Measurements from ENCODE around the gene PRPSAP1.

The PRPSAP1 gene

GRCh38 chr17:76382803-76383545 lies 29.3 kb upstream of the PRPSAP1 start:
- peaks cover 27 to 32% of the 10 kb centered on the region in 2 donors for H3K4me1 ChIP-seq (ENCODE audit: control insufficient read depth in 2 of 2, insufficient read depth in 2 of 2, low read length in 2 of 2)
- H3K9me3 ChIP-seq (ENCODE audit: control insufficient read depth in 2 of 2, low read length in 2 of 2) = no peaks in the 10 kb centered on the region
- H3K36me3 ChIP-seq (ENCODE audit: control insufficient read depth in 2 of 2, insufficient read depth in 2 of 2, low read length in 2 of 2) = no peaks in the 10 kb centered on the region
- H3K9ac ChIP-seq (ENCODE audit: low read depth in 1 of 2, low read length in 2 of 2) = peak overlapping the region in 1 of 2 donors; percentile 63
- H3K4me3 ChIP-seq (ENCODE audit: low read length in 2 of 2) = peak overlapping the region; percentile 67 to 69
- H3K27ac ChIP-seq (ENCODE audit: low read depth in 2 of 2, low read length in 2 of 2) = peak overlapping the region; percentile 48 to 56
- H3K27me3 ChIP-seq (ENCODE audit: control insufficient read depth in 2 of 2, insufficient read depth in 2 of 2, low read length in 2 of 2) = peaks cover 0 to 2% of the 10 kb centered on the region in 2 donors

- H3K4me1 ChIP-seq (ENCODE audit: control insufficient read depth in 2 of 2, insufficient read depth in 2 of 2, low read length in 2 of 2) = peaks cover 27 to 32% of the 10 kb centered on the region in 2 donors
- peak overlapping the region in 1 of 2 donors; percentile 63 for H3K9ac ChIP-seq (ENCODE audit: low read depth in 1 of 2, low read length in 2 of 2)
- H3K4me3 ChIP-seq (ENCODE audit: low read length in 2 of 2) = peak overlapping the region; percentile 67 to 69
- peaks cover 0 to 2% of the 10 kb centered on the region in 2 donors for H3K27me3 ChIP-seq (ENCODE audit: control insufficient read depth in 2 of 2, insufficient read depth in 2 of 2, low read length in 2 of 2)
- no peaks in the 10 kb centered on the region for H3K36me3 ChIP-seq (ENCODE audit: control insufficient read depth in 2 of 2, insufficient read depth in 2 of 2, low read length in 2 of 2)
- H3K9me3 ChIP-seq (ENCODE audit: control insufficient read depth in 2 of 2, low read length in 2 of 2) = no peaks in the 10 kb centered on the region
- peak overlapping the region; percentile 32 to 48 for H3K27ac ChIP-seq (ENCODE audit: low read depth in 2 of 2, low read length in 2 of 2)
Observed at GRCh38 chr17:76382351-76382802, 28.7 kb upstream of the PRPSAP1 start.

- Histone ChIP-seq H3K27me3 (ENCODE audit: control insufficient read depth in 2 of 2, insufficient read depth in 2 of 2, low read length in 2 of 2) (peaks cover 0 to 2% of the 10 kb centered on the region in 2 donors), H3K9me3 (ENCODE audit: control insufficient read depth in 2 of 2, low read length in 2 of 2) (no peaks in the 10 kb centered on the region), H3K27ac (ENCODE audit: low read depth in 2 of 2, low read length in 2 of 2) (no peak overlapping the region), H3K36me3 (ENCODE audit: control insufficient read depth in 2 of 2, insufficient read depth in 2 of 2, low read length in 2 of 2) (no peaks in the 10 kb centered on the region), H3K4me1 (ENCODE audit: control insufficient read depth in 2 of 2, insufficient read depth in 2 of 2, low read length in 2 of 2) (peaks cover 27 to 32% of the 10 kb centered on the region in 2 donors), H3K9ac (ENCODE audit: low read depth in 1 of 2, low read length in 2 of 2) (no peak overlapping the region), H3K4me3 (ENCODE audit: low read length in 2 of 2) (no peak overlapping the region)
Observed at GRCh38 chr17:76381633-76382350, 28.1 kb upstream of the PRPSAP1 start.

GRCh38 chr17:76379646-76380376 lies 26.1 kb upstream of the PRPSAP1 start:
- Histone ChIP-seq H3K36me3 (ENCODE audit: control insufficient read depth in 2 of 2, insufficient read depth in 2 of 2, low read length in 2 of 2) (no peaks in the 10 kb centered on the region), H3K9me3 (ENCODE audit: control insufficient read depth in 2 of 2, low read length in 2 of 2) (no peaks in the 10 kb centered on the region), H3K27ac (ENCODE audit: low read depth in 2 of 2, low read length in 2 of 2) (no peak overlapping the region), H3K27me3 (ENCODE audit: control insufficient read depth in 2 of 2, insufficient read depth in 2 of 2, low read length in 2 of 2) (peaks cover 0 to 2% of the 10 kb centered on the region in 2 donors), H3K9ac (ENCODE audit: low read depth in 1 of 2, low read length in 2 of 2) (no peak overlapping the region), H3K4me1 (ENCODE audit: control insufficient read depth in 2 of 2, insufficient read depth in 2 of 2, low read length in 2 of 2) (peaks cover 12 to 17% of the 10 kb centered on the region in 2 donors), H3K4me3 (ENCODE audit: low read length in 2 of 2) (no peak overlapping the region)

- Histone ChIP-seq H3K4me1 (ENCODE audit: control insufficient read depth in 2 of 2, insufficient read depth in 2 of 2, low read length in 2 of 2) (peaks cover 11 to 13% of the 10 kb centered on the region in 2 donors), H3K4me3 (ENCODE audit: low read length in 2 of 2) (no peak overlapping the region), H3K36me3 (ENCODE audit: control insufficient read depth in 2 of 2, insufficient read depth in 2 of 2, low read length in 2 of 2) (no peaks in the 10 kb centered on the region), H3K27ac (ENCODE audit: low read depth in 2 of 2, low read length in 2 of 2) (no peak overlapping the region), H3K27me3 (ENCODE audit: control insufficient read depth in 2 of 2, insufficient read depth in 2 of 2, low read length in 2 of 2) (peaks cover 0 to 2% of the 10 kb centered on the region in 2 donors), H3K9ac (ENCODE audit: low read depth in 1 of 2, low read length in 2 of 2) (no peak overlapping the region), H3K9me3 (ENCODE audit: control insufficient read depth in 2 of 2, low read length in 2 of 2) (no peaks in the 10 kb centered on the region)
Observed at GRCh38 chr17:76379275-76379641, 25.5 kb upstream of the PRPSAP1 start.

- Histone ChIP-seq H3K9ac (ENCODE audit: low read depth in 1 of 2, low read length in 2 of 2) (no peak overlapping the region), H3K9me3 (ENCODE audit: control insufficient read depth in 2 of 2, low read length in 2 of 2) (no peaks in the 10 kb centered on the region), H3K27me3 (ENCODE audit: control insufficient read depth in 2 of 2, insufficient read depth in 2 of 2, low read length in 2 of 2) (peaks cover 0 to 2% of the 10 kb centered on the region in 2 donors), H3K36me3 (ENCODE audit: control insufficient read depth in 2 of 2, insufficient read depth in 2 of 2, low read length in 2 of 2) (no peaks in the 10 kb centered on the region), H3K4me3 (ENCODE audit: low read length in 2 of 2) (no peak overlapping the region), H3K4me1 (ENCODE audit: control insufficient read depth in 2 of 2, insufficient read depth in 2 of 2, low read length in 2 of 2) (peaks cover 9% of the 10 kb centered on the region in 2 donors), H3K27ac (ENCODE audit: low read depth in 2 of 2, low read length in 2 of 2) (no peak overlapping the region)
Observed at GRCh38 chr17:76378548-76379274, 25.0 kb upstream of the PRPSAP1 start.

- H3K27ac ChIP-seq (ENCODE audit: low read depth in 2 of 2, low read length in 2 of 2) = no peak overlapping the region
- H3K36me3 ChIP-seq (ENCODE audit: control insufficient read depth in 2 of 2, insufficient read depth in 2 of 2, low read length in 2 of 2) = no peaks in the 10 kb centered on the region
- H3K4me1 ChIP-seq (ENCODE audit: control insufficient read depth in 2 of 2, insufficient read depth in 2 of 2, low read length in 2 of 2) = no peaks in the 10 kb centered on the region
- no peak overlapping the region for H3K4me3 ChIP-seq (ENCODE audit: low read length in 2 of 2)
- H3K27me3 ChIP-seq (ENCODE audit: control insufficient read depth in 2 of 2, insufficient read depth in 2 of 2, low read length in 2 of 2) = no peaks in the 10 kb centered on the region
- no peaks in the 10 kb centered on the region for H3K9me3 ChIP-seq (ENCODE audit: control insufficient read depth in 2 of 2, low read length in 2 of 2)
- H3K9ac ChIP-seq (ENCODE audit: low read depth in 1 of 2, low read length in 2 of 2) = no peak overlapping the region
Observed at GRCh38 chr17:76376318-76377133, 22.8 kb upstream of the PRPSAP1 start.

- no peak overlapping the region for H3K27ac ChIP-seq (ENCODE audit: low read depth in 2 of 2, low read length in 2 of 2)
- H3K4me1 ChIP-seq (ENCODE audit: control insufficient read depth in 2 of 2, insufficient read depth in 2 of 2, low read length in 2 of 2) = peaks cover 0 to 2% of the 10 kb centered on the region in 2 donors
- no peaks in the 10 kb centered on the region for H3K9me3 ChIP-seq (ENCODE audit: control insufficient read depth in 2 of 2, low read length in 2 of 2)
- H3K4me3 ChIP-seq (ENCODE audit: low read length in 2 of 2) = no peak overlapping the region
- no peak overlapping the region for H3K9ac ChIP-seq (ENCODE audit: low read depth in 1 of 2, low read length in 2 of 2)
- H3K27me3 ChIP-seq (ENCODE audit: control insufficient read depth in 2 of 2, insufficient read depth in 2 of 2, low read length in 2 of 2) = no peaks in the 10 kb centered on the region
- H3K36me3 ChIP-seq (ENCODE audit: control insufficient read depth in 2 of 2, insufficient read depth in 2 of 2, low read length in 2 of 2) = no peaks in the 10 kb centered on the region
Observed at GRCh38 chr17:76371656-76372628, 18.2 kb upstream of the PRPSAP1 start.
